Lower lobe of right lung (tissue), 2 donors: ENCODE results near the gene ZNF454. TPM values are rescaled to one million over a fixed set of nuclear protein-coding genes. Genes with fewer than 3 reads are reported as not detected.
A peak's percentile ranks its signal among the peaks of the same experiment; 100 is the strongest.

Experiments
- ATAC-seq, 2 donors: fragments of 200-7000 bp; cut with Tn5 transposase; one replicate each; pipeline ENCODE4 v1.9.1; 2020 to 2022; ENCODE audit warnings: mild to moderate bottlenecking in 2 of 2, moderate library complexity in 2 of 2
- DNase-seq: peaks from one replicate; pipeline ENCODE4 v3.0.0-alpha.2; 2020
- H3K27ac ChIP-seq: fragments of 200-600 bp; one replicate; pipeline ENCODE4 v1.8.0; 2022
- H3K27me3 ChIP-seq: fragments of 200-600 bp; one replicate; pipeline ENCODE4 v1.8.0; 2022; ENCODE audit warnings: low read depth
- H3K36me3 ChIP-seq: fragments of 200-600 bp; one replicate; pipeline ENCODE4 v1.8.0; 2022; ENCODE audit warnings: mild to moderate bottlenecking
- H3K4me1 ChIP-seq: fragments of 200-600 bp; one replicate; pipeline ENCODE4 v1.8.0; 2022
- H3K4me3 ChIP-seq: fragments of 200-600 bp; one replicate; pipeline ENCODE4 v1.8.0; 2022; ENCODE audit warnings: mild to moderate bottlenecking
- H3K9me3 ChIP-seq: fragments of 200-600 bp; one replicate; pipeline ENCODE4 v1.8.0; 2022
- CTCF ChIP-seq: fragments of 200-600 bp; IDR thresholded peaks from one replicate; pipeline ENCODE4 v1.8.0; 2022; ENCODE audit warnings: antibody characterized with exemption, mild to moderate bottlenecking
- intact Hi-C: fragments of 100-400 bp; cut with DNase I; formaldehyde crosslinking; loops from one replicate; pipeline ENCODE4 v1.11.0; 2022
- long read RNA-seq: library from polyadenylated mRNA; unstranded; transcript quantifications from one replicate; pipeline ENCODE4 v2.0.0, GENCODE V29; 2021
- total RNA-seq: library from RNA; stranded (reverse); fragmentation: NEBNext Ultra II Directional; extraction: Animal tissue kit (Norgen Biotek cat#: 25700); gene quantifications from one replicate; pipeline ENCODE4 v1.2.1, GENCODE V29; 2021
- donor health status: DM: no; HTN: yes; CAD: no; lungs with severe emphysema.

The ZNF454 gene
- 2.6 TPM for total RNA-seq
- long read RNA-seq: 0 reads

GRCh38 chr5:178940569-178941360, at the start of gene ZNF454:
ZNF454 (plus strand) TSS chr5:178941198; CDS start chr5:178942792, 1,594 bp downstream.
- Histone ChIP-seq H3K27me3 (no peaks in the 10 kb centered on the region), H3K4me3 (peak within 1 kb of the TSS; percentile 66), H3K27ac (peak within 1 kb of the TSS; percentile 66), H3K9me3 (peaks cover 54% of the 10 kb centered on the region), H3K4me1 (no peaks in the 10 kb centered on the region), H3K36me3 (no peaks in the 10 kb centered on the region)
- DNase-seq: peak; percentile 89
- ATAC-seq: peak; percentile 93 to 97
- TF ChIP-seq CTCF: no peak
- intact Hi-C loops: no loop called here

GRCh38 chr5:178895615-178896571, 45.1 kb upstream of the ZNF454 start, which contains the start of gene ZFP2:
ZFP2 (plus strand) TSS chr5:178895913; CDS start chr5:178931314, 35,401 bp downstream.
- peak; percentile 75 for DNase-seq
- TF ChIP-seq CTCF: no peak
- Histone ChIP-seq H3K4me3 (peak within 1 kb of the TSS; percentile 91), H3K27me3 (no peaks in the 10 kb centered on the region), H3K36me3 (no peaks in the 10 kb centered on the region), H3K9me3 (peaks cover 7% of the 10 kb centered on the region), H3K4me1 (no peaks in the 10 kb centered on the region), H3K27ac (peak within 1 kb of the TSS; percentile 63)
- intact Hi-C loops: no loop called here
- peak; percentile 96 to 98 for ATAC-seq

- TF ChIP-seq CTCF: no peak
- no peaks in the 10 kb centered on the region for H3K27me3 ChIP-seq
- H3K4me3 ChIP-seq: no peak overlapping the region
- no peaks in the 10 kb centered on the region for H3K4me1 ChIP-seq
- ATAC-seq (no peak), DNase-seq (no peak)
- H3K9me3 ChIP-seq: peaks cover 10% of the 10 kb centered on the region
- intact Hi-C loops: no loop called here
- H3K27ac ChIP-seq: no peak overlapping the region
- H3K36me3 ChIP-seq: no peaks in the 10 kb centered on the region
Observed at GRCh38 chr5:178899289-178899688, 41.7 kb upstream of the ZNF454 start.

GRCh38 chr5:178902849-178903248, 38.1 kb upstream of the ZNF454 start:
- Histone ChIP-seq H3K9me3 (peaks cover 25% of the 10 kb centered on the region), H3K27ac (no peak overlapping the region), H3K4me3 (no peak overlapping the region), H3K27me3 (no peaks in the 10 kb centered on the region), H3K36me3 (no peaks in the 10 kb centered on the region), H3K4me1 (no peaks in the 10 kb centered on the region)
- TF ChIP-seq CTCF: no peak
- intact Hi-C loops: no loop called here
- no peak for DNase-seq
- no peak for ATAC-seq
